ENCODE measurements around the gene GRIP1.

DNA sequence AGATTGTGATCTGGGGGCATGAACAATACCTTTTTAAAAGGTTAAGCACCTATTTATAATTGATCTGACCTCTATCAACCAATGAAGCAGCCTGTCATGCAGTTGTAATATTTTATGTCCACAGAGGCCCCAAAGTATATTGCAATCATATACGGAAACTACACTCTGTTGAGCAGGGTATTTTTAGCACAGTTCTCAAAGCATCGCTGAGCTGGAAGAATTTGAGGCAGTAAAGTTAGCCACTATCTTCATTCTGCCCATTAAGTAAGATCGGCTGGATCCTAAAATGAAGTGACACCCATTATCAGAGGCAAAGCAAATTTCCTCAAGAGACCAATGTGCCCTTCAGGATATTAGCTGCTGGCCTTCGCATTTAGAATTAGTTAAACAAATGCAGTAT is 47.7 kb upstream of the GRIP1 start:
- TF ChIP-seq, protein P1, sequence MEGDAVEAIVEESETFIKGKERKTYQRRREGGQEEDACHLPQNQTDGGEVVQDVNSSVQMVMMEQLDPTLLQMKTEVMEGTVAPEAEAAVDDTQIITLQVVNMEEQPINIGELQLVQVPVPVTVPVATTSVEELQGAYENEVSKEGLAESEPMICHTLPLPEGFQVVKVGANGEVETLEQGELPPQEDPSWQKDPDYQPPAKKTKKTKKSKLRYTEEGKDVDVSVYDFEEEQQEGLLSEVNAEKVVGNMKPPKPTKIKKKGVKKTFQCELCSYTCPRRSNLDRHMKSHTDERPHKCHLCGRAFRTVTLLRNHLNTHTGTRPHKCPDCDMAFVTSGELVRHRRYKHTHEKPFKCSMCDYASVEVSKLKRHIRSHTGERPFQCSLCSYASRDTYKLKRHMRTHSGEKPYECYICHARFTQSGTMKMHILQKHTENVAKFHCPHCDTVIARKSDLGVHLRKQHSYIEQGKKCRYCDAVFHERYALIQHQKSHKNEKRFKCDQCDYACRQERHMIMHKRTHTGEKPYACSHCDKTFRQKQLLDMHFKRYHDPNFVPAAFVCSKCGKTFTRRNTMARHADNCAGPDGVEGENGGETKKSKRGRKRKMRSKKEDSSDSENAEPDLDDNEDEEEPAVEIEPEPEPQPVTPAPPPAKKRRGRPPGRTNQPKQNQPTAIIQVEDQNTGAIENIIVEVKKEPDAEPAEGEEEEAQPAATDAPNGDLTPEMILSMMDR (IDR thresholded peaks at IDR 0.05): no peak
- TF ChIP-seq, protein P2, sequence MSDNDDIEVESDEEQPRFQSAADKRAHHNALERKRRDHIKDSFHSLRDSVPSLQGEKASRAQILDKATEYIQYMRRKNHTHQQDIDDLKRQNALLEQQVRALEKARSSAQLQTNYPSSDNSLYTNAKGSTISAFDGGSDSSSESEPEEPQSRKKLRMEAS (CRISPR knock-in tag; IDR thresholded peaks at IDR 0.05): no peak
- TF ChIP-seq, protein P3, sequence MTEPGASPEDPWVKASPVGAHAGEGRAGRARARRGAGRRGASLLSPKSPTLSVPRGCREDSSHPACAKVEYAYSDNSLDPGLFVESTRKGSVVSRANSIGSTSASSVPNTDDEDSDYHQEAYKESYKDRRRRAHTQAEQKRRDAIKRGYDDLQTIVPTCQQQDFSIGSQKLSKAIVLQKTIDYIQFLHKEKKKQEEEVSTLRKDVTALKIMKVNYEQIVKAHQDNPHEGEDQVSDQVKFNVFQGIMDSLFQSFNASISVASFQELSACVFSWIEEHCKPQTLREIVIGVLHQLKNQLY (CRISPR knock-in tag; IDR thresholded peaks at IDR 0.05): no peak
- TF ChIP-seq, protein P4, sequence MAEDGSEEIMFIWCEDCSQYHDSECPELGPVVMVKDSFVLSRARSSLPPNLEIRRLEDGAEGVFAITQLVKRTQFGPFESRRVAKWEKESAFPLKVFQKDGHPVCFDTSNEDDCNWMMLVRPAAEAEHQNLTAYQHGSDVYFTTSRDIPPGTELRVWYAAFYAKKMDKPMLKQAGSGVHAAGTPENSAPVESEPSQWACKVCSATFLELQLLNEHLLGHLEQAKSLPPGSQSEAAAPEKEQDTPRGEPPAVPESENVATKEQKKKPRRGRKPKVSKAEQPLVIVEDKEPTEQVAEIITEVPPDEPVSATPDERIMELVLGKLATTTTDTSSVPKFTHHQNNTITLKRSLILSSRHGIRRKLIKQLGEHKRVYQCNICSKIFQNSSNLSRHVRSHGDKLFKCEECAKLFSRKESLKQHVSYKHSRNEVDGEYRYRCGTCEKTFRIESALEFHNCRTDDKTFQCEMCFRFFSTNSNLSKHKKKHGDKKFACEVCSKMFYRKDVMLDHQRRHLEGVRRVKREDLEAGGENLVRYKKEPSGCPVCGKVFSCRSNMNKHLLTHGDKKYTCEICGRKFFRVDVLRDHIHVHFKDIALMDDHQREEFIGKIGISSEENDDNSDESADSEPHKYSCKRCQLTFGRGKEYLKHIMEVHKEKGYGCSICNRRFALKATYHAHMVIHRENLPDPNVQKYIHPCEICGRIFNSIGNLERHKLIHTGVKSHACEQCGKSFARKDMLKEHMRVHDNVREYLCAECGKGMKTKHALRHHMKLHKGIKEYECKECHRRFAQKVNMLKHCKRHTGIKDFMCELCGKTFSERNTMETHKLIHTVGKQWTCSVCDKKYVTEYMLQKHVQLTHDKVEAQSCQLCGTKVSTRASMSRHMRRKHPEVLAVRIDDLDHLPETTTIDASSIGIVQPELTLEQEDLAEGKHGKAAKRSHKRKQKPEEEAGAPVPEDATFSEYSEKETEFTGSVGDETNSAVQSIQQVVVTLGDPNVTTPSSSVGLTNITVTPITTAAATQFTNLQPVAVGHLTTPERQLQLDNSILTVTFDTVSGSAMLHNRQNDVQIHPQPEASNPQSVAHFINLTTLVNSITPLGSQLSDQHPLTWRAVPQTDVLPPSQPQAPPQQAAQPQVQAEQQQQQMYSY (CRISPR knock-in tag; IDR thresholded peaks at IDR 0.05): no peak
- no peak for TF ChIP-seq NR3C1 (CRISPR knock-in tag; conservative IDR thresholded peaks at IDR 0.05; ENCODE audit: low read depth)

All from WTC11 (cell line).